GM20000 (cell line): ENCODE measurements around the gene CPEB2.

ENCODE experiments used
- DNase-seq: peaks from one replicate; pipeline ENCODE4 v3.0.0; 2012; ENCODE audit warnings: low spot score
- CTCF ChIP-seq: IDR thresholded peaks from 2 replicates; pipeline ENCODE4 v1.5.1; 2012; ENCODE audit warnings: mild to moderate bottlenecking, control low read depth; ENCODE audit errors: extremely low read depth, missing control alignments

Gene CPEB2

GRCh38 chr4:15034071-15034764, 31.9 kb downstream of the CPEB2 start:
- no peak for DNase-seq
- TF ChIP-seq CTCF, result no peak

- no peak for TF ChIP-seq CTCF
- no peak for DNase-seq
These were observed 32.9 kb downstream of the CPEB2 start for GRCh38 chr4:15035159-15035558.

GRCh38 chr4:15037923-15038541, 35.8 kb downstream of the CPEB2 start:
- no peak for DNase-seq
- TF ChIP-seq CTCF, result no peak

GRCh38 chr4:15040916-15041463, 38.7 kb downstream of the CPEB2 start:
- no peak for DNase-seq
- TF ChIP-seq CTCF, result no peak

GRCh38 chr4:15042529-15043167, 40.4 kb downstream of the CPEB2 start:
- no peak for TF ChIP-seq CTCF
- no peak for DNase-seq

- no peak for DNase-seq
These were observed 40.9 kb downstream of the CPEB2 start for GRCh38 chr4:15043226-15043625.

More at GRCh38 chr4:15043226-15043625, 40.9 kb downstream of the CPEB2 start:
- TF ChIP-seq CTCF, result no peak
